ENCODE data around the gene DHRS13.

DHRS13 gene

DNA sequence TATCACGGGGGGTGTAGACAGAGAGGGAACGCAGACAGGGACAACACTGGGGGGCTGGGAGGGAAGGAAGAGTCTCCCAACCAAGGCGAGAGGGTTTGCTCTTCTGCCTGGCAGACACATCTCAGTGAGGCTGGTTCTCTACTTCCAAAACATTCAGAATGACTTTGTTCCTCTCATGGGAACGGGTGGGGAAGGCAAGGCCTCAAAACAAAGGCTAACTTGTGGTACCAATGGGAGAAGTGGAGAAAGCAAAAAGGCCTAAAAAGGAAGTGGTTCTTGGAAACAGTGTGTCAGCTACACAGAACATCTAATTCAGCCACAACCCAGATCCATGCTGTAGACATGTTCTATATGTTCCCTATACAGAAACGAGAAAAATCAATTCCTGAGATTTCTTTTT, 12.9 kb downstream of the DHRS13 start:
- Histone ChIP-seq H3K4me3 (ENCODE audit: insufficient read length, low read depth) (no peak overlapping the region), H3K9me3 (ENCODE audit: insufficient read depth, low read length) (no peaks in the 10 kb centered on the region), H3K4me1 (ENCODE audit: insufficient read depth, insufficient read length) (peaks cover 5% of the 10 kb centered on the region), H3K36me3 (ENCODE audit: insufficient read depth, insufficient read length, low read length) (peaks cover 13% of the 10 kb centered on the region), H3K27me3 (ENCODE audit: insufficient read depth, insufficient read length) (no peaks in the 10 kb centered on the region), H3K9ac (ENCODE audit: insufficient read length, low read depth) (no peak overlapping the region)
- TF ChIP-seq ZNF274 (IDR thresholded peaks at IDR 0.05; ENCODE audit: low read depth, low read length) (no peak), SUZ12 (IDR thresholded peaks at IDR 0.05; ENCODE audit: extremely low read depth, insufficient read depth, insufficient read length) (no peak), YY1 (IDR thresholded peaks at IDR 0.05; ENCODE audit: insufficient read depth, insufficient read length) (no peak)
- DNase-seq (ENCODE audit: low read depth, low spot score), result no peak

DNA sequence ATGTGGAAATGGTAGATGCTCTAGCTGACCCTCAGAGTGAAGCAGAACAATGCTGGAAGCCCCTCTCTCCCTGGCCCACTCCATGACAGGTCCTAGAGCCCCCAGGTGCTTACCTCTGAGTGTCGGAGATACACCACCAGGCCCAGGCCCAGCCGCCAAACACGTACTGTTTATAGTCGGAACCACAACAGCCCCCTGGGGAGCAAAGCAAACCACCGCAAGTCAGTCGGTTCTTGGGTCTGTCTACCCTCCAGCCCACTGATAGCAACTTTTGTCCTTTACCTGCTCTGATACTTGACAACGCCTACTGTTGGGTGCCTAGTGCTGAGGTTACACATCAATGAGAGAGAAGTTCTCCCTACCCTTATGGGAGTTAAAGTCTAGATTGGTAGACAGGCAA, 14.0 kb downstream of the DHRS13 start:
- H3K36me3 ChIP-seq (ENCODE audit: insufficient read depth, insufficient read length, low read length), result peaks cover 23% of the 10 kb centered on the region
- DNase-seq (ENCODE audit: low read depth, low spot score), result no peak
- H3K9ac ChIP-seq (ENCODE audit: insufficient read length, low read depth), result no peak overlapping the region
- peaks cover 8% of the 10 kb centered on the region for H3K4me1 ChIP-seq (ENCODE audit: insufficient read depth, insufficient read length)
- no peaks in the 10 kb centered on the region for H3K9me3 ChIP-seq (ENCODE audit: insufficient read depth, low read length)
- no peak for TF ChIP-seq SUZ12 (IDR thresholded peaks at IDR 0.05; ENCODE audit: extremely low read depth, insufficient read depth, insufficient read length)
- TF ChIP-seq ZNF274 (IDR thresholded peaks at IDR 0.05; ENCODE audit: low read depth, low read length), result no peak
- H3K27me3 ChIP-seq (ENCODE audit: insufficient read depth, insufficient read length), result no peaks in the 10 kb centered on the region
- no peak overlapping the region for H3K4me3 ChIP-seq (ENCODE audit: insufficient read length, low read depth)

GRCh38 chr17:28887871-28888471, 14.9 kb downstream of the DHRS13 start:
- no peak for DNase-seq (ENCODE audit: low read depth, low spot score)
- H3K9me3 ChIP-seq (ENCODE audit: insufficient read depth, low read length), result no peaks in the 10 kb centered on the region
- no peaks in the 10 kb centered on the region for H3K27me3 ChIP-seq (ENCODE audit: insufficient read depth, insufficient read length)
- no peak overlapping the region for H3K4me3 ChIP-seq (ENCODE audit: insufficient read length, low read depth)
- peaks cover 9% of the 10 kb centered on the region for H3K4me1 ChIP-seq (ENCODE audit: insufficient read depth, insufficient read length)
- H3K9ac ChIP-seq (ENCODE audit: insufficient read length, low read depth), result no peak overlapping the region
- TF ChIP-seq SUZ12 (IDR thresholded peaks at IDR 0.05; ENCODE audit: extremely low read depth, insufficient read depth, insufficient read length), result no peak
- TF ChIP-seq YY1 (IDR thresholded peaks at IDR 0.05; ENCODE audit: insufficient read depth, insufficient read length), result no peak
- TF ChIP-seq ZNF274 (IDR thresholded peaks at IDR 0.05; ENCODE audit: low read depth, low read length), result no peak
- peaks cover 25% of the 10 kb centered on the region for H3K36me3 ChIP-seq (ENCODE audit: insufficient read depth, insufficient read length, low read length)

DNA sequence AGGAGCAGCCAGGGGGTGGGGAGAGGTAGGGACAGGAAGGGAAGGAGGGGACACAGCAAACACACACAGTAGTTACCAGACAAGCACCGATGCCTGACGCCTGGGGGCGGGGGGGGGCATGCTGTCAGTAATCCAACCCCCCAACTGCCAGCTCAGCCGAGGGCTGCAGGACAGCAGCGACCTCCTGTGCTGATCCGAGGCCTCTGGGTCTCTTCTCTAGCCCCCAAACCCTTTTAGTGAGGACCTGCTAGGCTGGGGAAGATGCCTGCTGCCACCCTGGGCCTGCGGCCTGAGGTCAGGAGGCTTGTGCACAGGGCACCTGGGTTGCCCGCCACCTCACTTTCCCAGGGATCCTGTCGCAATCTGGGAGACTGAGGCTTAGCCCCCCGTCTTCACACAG, 16.9 kb downstream of the DHRS13 start:
- H3K36me3 ChIP-seq (ENCODE audit: insufficient read depth, insufficient read length, low read length), result peaks cover 35% of the 10 kb centered on the region

GRCh38 chr17:28885363-28885762, 17.5 kb downstream of the DHRS13 start:
- Histone ChIP-seq H3K9me3 (ENCODE audit: insufficient read depth, low read length) (no peaks in the 10 kb centered on the region), H3K36me3 (ENCODE audit: insufficient read depth, insufficient read length, low read length) (peaks cover 41% of the 10 kb centered on the region), H3K27me3 (ENCODE audit: insufficient read depth, insufficient read length) (no peaks in the 10 kb centered on the region), H3K4me1 (ENCODE audit: insufficient read depth, insufficient read length) (peaks cover 9% of the 10 kb centered on the region), H3K4me3 (ENCODE audit: insufficient read length, low read depth) (no peak overlapping the region), H3K9ac (ENCODE audit: insufficient read length, low read depth) (no peak overlapping the region)
- TF ChIP-seq SUZ12 (IDR thresholded peaks at IDR 0.05; ENCODE audit: extremely low read depth, insufficient read depth, insufficient read length) (no peak), YY1 (IDR thresholded peaks at IDR 0.05; ENCODE audit: insufficient read depth, insufficient read length) (no peak), ZNF274 (IDR thresholded peaks at IDR 0.05; ENCODE audit: low read depth, low read length) (no peak)
- DNase-seq (ENCODE audit: low read depth, low spot score), result no peak

More for the DNA sequence above, 16.9 kb downstream of the DHRS13 start:
- TF ChIP-seq ZNF274 (IDR thresholded peaks at IDR 0.05; ENCODE audit: low read depth, low read length) (no peak), SUZ12 (IDR thresholded peaks at IDR 0.05; ENCODE audit: extremely low read depth, insufficient read depth, insufficient read length) (no peak), YY1 (IDR thresholded peaks at IDR 0.05; ENCODE audit: insufficient read depth, insufficient read length) (no peak)
- no peak overlapping the region for H3K9ac ChIP-seq (ENCODE audit: insufficient read length, low read depth)
- H3K4me3 ChIP-seq (ENCODE audit: insufficient read length, low read depth), result no peak overlapping the region
- peaks cover 9% of the 10 kb centered on the region for H3K4me1 ChIP-seq (ENCODE audit: insufficient read depth, insufficient read length)
- H3K9me3 ChIP-seq (ENCODE audit: insufficient read depth, low read length), result no peaks in the 10 kb centered on the region
- no peak for DNase-seq (ENCODE audit: low read depth, low spot score)
- no peaks in the 10 kb centered on the region for H3K27me3 ChIP-seq (ENCODE audit: insufficient read depth, insufficient read length)

DNA sequence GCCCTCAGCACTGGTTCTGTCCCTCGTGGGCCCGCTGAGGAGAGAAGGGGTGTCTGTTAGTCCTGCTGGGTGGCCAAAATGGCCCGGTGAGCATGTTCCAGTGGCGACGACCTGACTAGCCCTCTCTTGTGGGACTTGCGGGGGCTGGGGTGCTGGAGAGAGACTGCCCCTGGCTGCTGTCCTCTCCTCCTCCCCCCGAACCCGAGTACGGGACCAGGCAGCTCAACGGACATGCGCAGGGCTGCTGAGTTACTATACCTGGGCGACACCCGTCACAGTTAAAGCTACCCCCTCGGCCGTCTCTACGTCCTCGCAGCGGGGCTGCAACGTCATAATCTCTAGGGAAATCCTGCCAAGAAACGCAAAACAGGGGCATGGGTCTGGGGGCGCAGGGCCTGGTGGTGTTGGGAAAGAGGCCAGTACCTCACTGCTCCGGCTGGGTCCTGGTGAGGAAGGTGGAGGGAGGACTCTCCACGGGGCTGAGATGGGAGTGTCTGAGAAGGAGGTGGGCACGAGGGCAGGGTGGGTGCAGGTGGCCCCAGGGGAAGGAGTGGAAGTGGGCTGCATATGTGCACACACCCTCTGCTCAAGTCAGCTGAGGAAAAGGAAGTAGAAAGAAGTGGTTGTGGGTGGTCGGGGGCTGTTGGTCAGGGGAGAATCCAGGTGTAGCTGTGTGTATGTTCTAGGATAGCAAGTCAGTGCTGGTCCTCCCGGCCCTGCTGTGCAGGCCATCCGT, 18.7 kb downstream of the DHRS13 start:
- Histone ChIP-seq H3K27me3 (ENCODE audit: insufficient read depth, insufficient read length) (no peaks in the 10 kb centered on the region), H3K4me1 (ENCODE audit: insufficient read depth, insufficient read length) (peaks cover 9% of the 10 kb centered on the region), H3K9me3 (ENCODE audit: insufficient read depth, low read length) (no peaks in the 10 kb centered on the region), H3K4me3 (ENCODE audit: insufficient read length, low read depth) (no peak overlapping the region), H3K36me3 (ENCODE audit: insufficient read depth, insufficient read length, low read length) (peaks cover 52% of the 10 kb centered on the region), H3K9ac (ENCODE audit: insufficient read length, low read depth) (no peak overlapping the region)
- TF ChIP-seq ZNF274 (IDR thresholded peaks at IDR 0.05; ENCODE audit: low read depth, low read length) (no peak), SUZ12 (IDR thresholded peaks at IDR 0.05; ENCODE audit: extremely low read depth, insufficient read depth, insufficient read length) (no peak), YY1 (IDR thresholded peaks at IDR 0.05; ENCODE audit: insufficient read depth, insufficient read length) (no peak)
- no peak for DNase-seq (ENCODE audit: low read depth, low spot score)

DNA sequence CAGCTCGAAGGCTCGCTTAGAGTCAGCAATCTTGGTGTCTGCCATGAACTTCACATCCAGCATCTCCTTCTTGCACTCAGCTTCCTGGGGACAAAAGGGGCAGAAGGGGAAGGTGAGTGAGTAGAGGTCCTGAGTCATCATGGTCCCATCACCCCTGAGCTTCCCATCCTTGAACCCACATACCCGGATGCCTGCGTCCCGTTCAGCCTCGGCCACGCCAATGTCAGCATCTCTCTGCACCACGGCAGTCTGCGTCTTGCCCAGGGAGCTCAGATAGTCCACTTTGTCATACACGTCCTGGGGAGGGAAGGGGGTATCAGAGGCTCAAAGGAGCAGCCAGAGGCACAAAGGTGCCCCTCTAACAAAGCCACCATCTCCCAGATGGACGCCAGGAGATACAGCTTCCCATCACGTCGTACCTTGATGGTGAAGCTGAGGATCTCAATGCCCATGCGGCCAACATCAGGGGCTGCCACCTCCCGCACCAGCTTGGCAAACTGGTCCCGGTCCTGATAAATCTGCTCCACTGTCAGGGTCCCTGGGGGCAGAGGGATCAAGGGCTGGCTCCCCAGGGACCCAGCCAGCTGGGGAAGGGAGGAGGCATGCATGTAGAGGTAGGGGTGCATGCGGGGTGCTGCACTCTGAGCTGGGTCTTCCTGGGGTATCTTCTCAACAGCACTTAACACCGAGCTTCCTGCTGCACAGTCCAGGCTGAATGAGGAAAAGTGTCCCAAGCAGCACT, 20.6 kb downstream of the DHRS13 start:
- Histone ChIP-seq H3K4me3 (ENCODE audit: insufficient read length, low read depth) (no peak overlapping the region), H3K27me3 (ENCODE audit: insufficient read depth, insufficient read length) (no peaks in the 10 kb centered on the region), H3K9ac (ENCODE audit: insufficient read length, low read depth) (no peak overlapping the region), H3K36me3 (ENCODE audit: insufficient read depth, insufficient read length, low read length) (peaks cover 62% of the 10 kb centered on the region), H3K9me3 (ENCODE audit: insufficient read depth, low read length) (peaks cover 3% of the 10 kb centered on the region; the same call in 1 of the 2 replicates), H3K4me1 (ENCODE audit: insufficient read depth, insufficient read length) (peaks cover 9% of the 10 kb centered on the region)
- TF ChIP-seq YY1 (IDR thresholded peaks at IDR 0.05; ENCODE audit: insufficient read depth, insufficient read length) (no peak), ZNF274 (IDR thresholded peaks at IDR 0.05; ENCODE audit: low read depth, low read length) (no peak), SUZ12 (IDR thresholded peaks at IDR 0.05; ENCODE audit: extremely low read depth, insufficient read depth, insufficient read length) (no peak)
- no peak for DNase-seq (ENCODE audit: low read depth, low spot score)

Data from NT2/D1 (cell line).